ENCODE results near the gene EMC8. TPM values are rescaled to one million over a fixed set of nuclear protein-coding genes. Genes with fewer than 3 reads are reported as not detected.

EMC8 gene
- total RNA-seq, 2 donors from 2014 or later, result 32.5 to 40.1 TPM

DNA sequence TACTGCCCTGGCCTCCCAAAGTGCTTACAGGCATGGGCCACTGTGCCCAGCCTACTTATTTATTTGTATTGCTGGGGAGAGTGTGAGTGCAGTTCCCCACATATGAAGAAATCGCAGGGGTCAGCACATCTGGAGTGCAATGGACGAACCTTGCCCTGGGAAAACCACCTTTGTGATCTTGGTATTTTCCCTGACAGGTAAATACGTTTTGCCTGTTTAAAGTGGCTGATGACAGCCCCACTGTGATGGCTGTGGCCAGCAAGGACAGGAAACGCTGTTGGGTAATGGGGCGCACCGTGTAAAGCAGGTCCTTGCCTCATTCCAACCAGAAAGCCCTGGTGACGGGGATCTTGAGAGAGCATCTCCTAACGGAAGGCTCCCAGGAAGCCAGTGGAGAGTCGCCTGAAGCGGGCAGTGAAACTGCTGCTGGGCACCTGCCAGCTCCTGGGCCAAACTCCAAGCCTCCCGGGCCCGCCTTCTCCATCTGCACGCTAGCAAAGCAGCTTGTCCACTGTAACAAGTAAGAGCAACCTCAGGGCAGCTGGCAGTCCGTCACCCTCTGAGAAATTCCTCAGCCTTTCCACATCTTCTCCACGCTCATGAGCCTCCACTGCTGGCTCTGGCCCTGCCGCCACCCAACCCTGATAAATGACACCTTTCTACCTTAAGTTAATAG is 17.5 kb downstream of the EMC8 start:
- peak overlapping the region; percentile 72 for H3K4me3 Mint-ChIP-seq
- peaks cover 16% of the 10 kb centered on the region for H3K4me1 Mint-ChIP-seq
- no peaks in the 10 kb centered on the region for H3K27me3 Mint-ChIP-seq
- DNase-seq (no peak), ATAC-seq (no peak)
- H3K36me3 Mint-ChIP-seq (ENCODE audit: low read depth), result peaks cover 10% of the 10 kb centered on the region
- H3K9me3 ChIP-seq (ENCODE audit: control insufficient read depth, low read length, poor library complexity, severe bottlenecking), result no peaks in the 10 kb centered on the region
- H3K27ac Mint-ChIP-seq, result peak overlapping the region; percentile 84

DNA sequence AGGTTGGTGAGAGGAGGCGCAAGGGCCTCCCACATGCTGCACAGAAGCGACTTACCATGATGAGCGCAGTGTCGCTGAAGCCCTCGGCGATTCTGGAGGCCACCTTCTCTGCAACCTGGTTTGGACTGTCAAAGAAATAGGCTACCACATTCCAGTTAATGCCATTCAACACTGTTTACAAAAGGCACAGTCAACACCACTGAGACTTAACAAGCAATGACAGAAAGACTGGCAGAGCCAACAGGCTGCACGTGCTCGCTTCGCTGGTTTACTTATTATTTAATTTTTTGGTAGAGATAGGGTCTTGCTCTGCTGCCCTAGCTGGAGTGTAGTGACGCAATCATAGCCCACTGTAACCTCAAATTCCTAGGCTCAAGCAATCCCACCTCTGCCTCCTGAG is 18.2 kb downstream of the EMC8 start:
- H3K36me3 Mint-ChIP-seq (ENCODE audit: low read depth), result peaks cover 8% of the 10 kb centered on the region
- ATAC-seq (no peak), DNase-seq (no peak)
- H3K9me3 ChIP-seq (ENCODE audit: control insufficient read depth, low read length, poor library complexity, severe bottlenecking), result no peaks in the 10 kb centered on the region
- no peak overlapping the region for H3K4me3 Mint-ChIP-seq
- peaks cover 14% of the 10 kb centered on the region for H3K4me1 Mint-ChIP-seq
- H3K27me3 Mint-ChIP-seq, result no peaks in the 10 kb centered on the region
- no peak overlapping the region for H3K27ac Mint-ChIP-seq

DNA sequence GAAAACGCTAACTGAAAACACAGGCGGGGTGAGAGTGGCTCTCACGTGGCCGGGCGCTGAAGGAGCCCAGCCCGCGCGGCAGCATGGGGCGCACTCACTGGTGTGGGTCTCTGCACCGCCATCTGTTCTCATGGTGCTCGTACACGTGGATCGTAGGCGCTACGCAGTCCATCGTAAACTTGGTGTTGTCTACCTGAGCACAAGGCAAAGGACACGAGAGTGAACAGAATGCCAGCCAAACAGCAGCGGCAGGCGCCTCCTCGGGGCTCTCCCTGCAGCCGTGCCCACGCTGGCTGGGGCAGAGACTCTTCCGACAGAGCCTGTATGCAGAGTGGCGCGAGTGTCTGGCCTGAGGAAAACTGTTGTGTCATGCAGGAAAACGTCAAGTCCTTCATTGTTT is 19.1 kb downstream of the EMC8 start:
- Mint-ChIP-seq H3K27me3 (no peaks in the 10 kb centered on the region), H3K4me3 (no peak overlapping the region), H3K36me3 (ENCODE audit: low read depth) (peaks cover 8% of the 10 kb centered on the region), H3K4me1 (peaks cover 14% of the 10 kb centered on the region), H3K27ac (no peak overlapping the region)
- no peak for DNase-seq
- no peak for ATAC-seq
- H3K9me3 ChIP-seq (ENCODE audit: control insufficient read depth, low read length, poor library complexity, severe bottlenecking), result no peaks in the 10 kb centered on the region

DNA sequence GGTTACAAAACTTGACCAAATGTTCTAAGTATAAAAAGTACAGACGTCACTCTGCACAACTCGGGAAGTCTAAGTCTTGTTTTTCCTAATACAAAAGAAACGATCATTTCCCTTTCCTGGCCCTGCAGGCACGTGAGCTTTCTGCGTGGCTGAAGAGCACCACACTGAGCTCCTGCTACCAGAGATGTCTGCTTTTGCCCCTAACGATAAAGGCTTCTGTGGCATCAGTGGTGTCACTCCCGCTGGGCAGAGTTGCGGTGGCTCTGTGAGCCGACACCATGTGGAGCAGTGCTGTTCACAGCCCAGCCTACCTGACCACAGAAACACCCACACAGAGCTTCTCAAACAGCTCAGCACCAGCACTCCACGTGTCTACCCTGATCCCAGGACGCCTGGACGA is 20.5 kb downstream of the EMC8 start:
- H3K9me3 ChIP-seq (ENCODE audit: control insufficient read depth, low read length, poor library complexity, severe bottlenecking), result no peaks in the 10 kb centered on the region
- ATAC-seq, result no peak
- H3K27ac Mint-ChIP-seq, result no peak overlapping the region
- no peak for DNase-seq
- peaks cover 8% of the 10 kb centered on the region for H3K36me3 Mint-ChIP-seq (ENCODE audit: low read depth)
- H3K27me3 Mint-ChIP-seq, result no peaks in the 10 kb centered on the region
- no peak overlapping the region for H3K4me3 Mint-ChIP-seq
- H3K4me1 Mint-ChIP-seq, result peaks cover 14% of the 10 kb centered on the region

DNA sequence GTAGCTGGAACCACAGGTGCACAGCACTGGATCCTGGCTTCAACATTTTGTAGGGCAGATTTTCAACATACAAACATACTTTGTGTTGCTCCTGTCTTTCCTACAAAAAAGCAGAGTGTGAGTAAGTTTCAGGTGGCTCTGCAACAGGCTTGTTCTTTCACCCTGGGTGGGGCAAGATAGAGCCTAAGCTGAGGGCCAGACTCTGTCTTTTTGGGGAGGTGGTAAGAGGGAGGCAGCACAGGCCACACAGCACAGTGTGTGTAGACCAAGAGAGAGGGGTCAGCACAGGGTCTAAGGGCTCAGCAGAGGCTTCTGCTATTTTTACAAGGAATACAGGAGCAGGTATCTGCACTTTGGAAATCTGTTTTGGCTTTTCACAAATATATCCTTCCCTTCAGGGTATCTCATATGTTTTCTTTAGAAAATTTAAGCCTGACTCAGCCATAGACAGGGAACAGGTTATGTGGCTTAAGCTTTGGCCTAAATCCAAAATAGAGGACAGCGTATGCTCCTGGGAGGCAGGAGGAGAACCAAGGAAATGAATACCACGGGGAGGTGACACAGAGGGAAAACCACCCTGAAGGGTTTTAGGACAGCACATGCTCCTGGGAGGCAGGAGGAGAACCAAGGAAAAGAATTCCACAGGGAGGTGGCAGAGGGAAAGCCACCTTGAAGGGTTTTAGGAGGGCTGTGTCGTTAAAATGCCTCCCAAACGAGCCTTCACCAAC is 21.6 kb downstream of the EMC8 start:
- no peaks in the 10 kb centered on the region for H3K9me3 ChIP-seq (ENCODE audit: control insufficient read depth, low read length, poor library complexity, severe bottlenecking)
- Mint-ChIP-seq H3K4me3 (no peak overlapping the region), H3K4me1 (peaks cover 11% of the 10 kb centered on the region), H3K27ac (peak overlapping the region; percentile 68), H3K36me3 (ENCODE audit: low read depth) (peaks cover 8% of the 10 kb centered on the region), H3K27me3 (no peaks in the 10 kb centered on the region)
- ATAC-seq (no peak), DNase-seq (no peak)

GRCh38 chr16:85774811-85775210 is 24.5 kb downstream of the EMC8 start:
- H3K4me1 Mint-ChIP-seq, result peaks cover 3% of the 10 kb centered on the region
- no peaks in the 10 kb centered on the region for H3K9me3 ChIP-seq (ENCODE audit: control insufficient read depth, low read length, poor library complexity, severe bottlenecking)
- no peak overlapping the region for H3K27ac Mint-ChIP-seq
- H3K36me3 Mint-ChIP-seq (ENCODE audit: low read depth), result peaks cover 3% of the 10 kb centered on the region
- ATAC-seq, result no peak
- DNase-seq, result no peak
- no peak overlapping the region for H3K4me3 Mint-ChIP-seq
- no peaks in the 10 kb centered on the region for H3K27me3 Mint-ChIP-seq

GRCh38 chr16:85774136-85774535 is 25.2 kb downstream of the EMC8 start:
- Mint-ChIP-seq H3K36me3 (ENCODE audit: low read depth) (no peaks in the 10 kb centered on the region), H3K4me3 (no peak overlapping the region), H3K27ac (no peak overlapping the region), H3K4me1 (no peaks in the 10 kb centered on the region), H3K27me3 (no peaks in the 10 kb centered on the region)
- DNase-seq, result no peak
- no peaks in the 10 kb centered on the region for H3K9me3 ChIP-seq (ENCODE audit: control insufficient read depth, low read length, poor library complexity, severe bottlenecking)
- ATAC-seq, result no peak

GRCh38 chr16:85773044-85773443 is 26.3 kb downstream of the EMC8 start:
- Mint-ChIP-seq H3K4me1 (no peaks in the 10 kb centered on the region), H3K27ac (no peak overlapping the region), H3K36me3 (ENCODE audit: low read depth) (no peaks in the 10 kb centered on the region), H3K4me3 (no peak overlapping the region), H3K27me3 (no peaks in the 10 kb centered on the region)
- ATAC-seq (no peak), DNase-seq (no peak)
- H3K9me3 ChIP-seq (ENCODE audit: control insufficient read depth, low read length, poor library complexity, severe bottlenecking), result no peaks in the 10 kb centered on the region

DNA sequence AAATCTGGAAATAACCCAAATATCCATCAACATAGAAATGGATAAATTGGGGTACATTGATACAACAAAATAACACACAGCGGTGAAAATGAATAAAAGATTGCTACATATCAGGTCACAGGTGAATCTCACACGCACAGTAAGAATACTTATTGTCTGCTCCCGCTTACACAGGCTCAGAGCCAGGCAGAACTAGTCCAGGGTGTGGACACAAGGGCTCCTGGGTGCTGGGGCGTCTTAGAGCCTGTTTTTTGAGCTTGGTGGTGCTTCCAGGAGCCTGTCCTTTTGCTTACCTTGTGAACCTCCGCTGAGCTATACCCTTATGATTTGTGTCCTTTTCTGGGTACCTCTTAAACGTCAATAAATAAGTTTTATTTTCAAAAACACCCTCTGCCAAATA is 28.6 kb downstream of the EMC8 start:
- Mint-ChIP-seq H3K4me1 (no peaks in the 10 kb centered on the region), H3K36me3 (ENCODE audit: low read depth) (no peaks in the 10 kb centered on the region), H3K27ac (no peak overlapping the region), H3K4me3 (no peak overlapping the region), H3K27me3 (no peaks in the 10 kb centered on the region)
- no peaks in the 10 kb centered on the region for H3K9me3 ChIP-seq (ENCODE audit: control insufficient read depth, low read length, poor library complexity, severe bottlenecking)
- DNase-seq, result no peak
- no peak for ATAC-seq

DNA sequence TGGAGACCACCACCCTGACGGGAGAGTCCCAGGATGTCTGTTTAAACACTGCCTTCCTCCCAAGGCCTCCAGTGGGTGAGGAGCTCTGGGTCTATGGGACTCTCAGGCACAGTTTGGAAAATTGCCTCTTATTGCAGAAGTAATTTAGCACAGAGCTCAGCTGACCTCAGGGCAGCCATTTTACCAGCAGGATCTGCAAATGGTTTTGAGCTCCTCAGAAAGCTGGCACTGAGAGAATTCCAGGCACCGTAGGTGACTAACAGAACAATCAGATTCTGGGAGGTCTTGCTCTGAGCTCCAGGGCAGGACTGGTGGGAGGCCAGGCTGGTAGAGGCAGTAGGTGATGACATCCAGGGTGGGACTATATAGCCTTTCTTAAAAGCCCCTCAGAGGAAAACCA is 31.1 kb downstream of the EMC8 start:
- H3K9me3 ChIP-seq (ENCODE audit: control insufficient read depth, low read length, poor library complexity, severe bottlenecking), result no peaks in the 10 kb centered on the region
- peaks cover 4% of the 10 kb centered on the region for H3K27me3 Mint-ChIP-seq
- no peak overlapping the region for H3K4me3 Mint-ChIP-seq
- H3K4me1 Mint-ChIP-seq, result no peaks in the 10 kb centered on the region
- ATAC-seq (no peak), DNase-seq (no peak)
- no peaks in the 10 kb centered on the region for H3K36me3 Mint-ChIP-seq (ENCODE audit: low read depth)
- no peak overlapping the region for H3K27ac Mint-ChIP-seq

GRCh38 chr16:85767531-85767930 is 31.8 kb downstream of the EMC8 start:
- ATAC-seq (no peak), DNase-seq (no peak)
- Mint-ChIP-seq H3K4me1 (no peaks in the 10 kb centered on the region), H3K27me3 (peaks cover 9% of the 10 kb centered on the region), H3K4me3 (no peak overlapping the region), H3K36me3 (ENCODE audit: low read depth) (no peaks in the 10 kb centered on the region), H3K27ac (no peak overlapping the region)
- no peaks in the 10 kb centered on the region for H3K9me3 ChIP-seq (ENCODE audit: control insufficient read depth, low read length, poor library complexity, severe bottlenecking)

DNA sequence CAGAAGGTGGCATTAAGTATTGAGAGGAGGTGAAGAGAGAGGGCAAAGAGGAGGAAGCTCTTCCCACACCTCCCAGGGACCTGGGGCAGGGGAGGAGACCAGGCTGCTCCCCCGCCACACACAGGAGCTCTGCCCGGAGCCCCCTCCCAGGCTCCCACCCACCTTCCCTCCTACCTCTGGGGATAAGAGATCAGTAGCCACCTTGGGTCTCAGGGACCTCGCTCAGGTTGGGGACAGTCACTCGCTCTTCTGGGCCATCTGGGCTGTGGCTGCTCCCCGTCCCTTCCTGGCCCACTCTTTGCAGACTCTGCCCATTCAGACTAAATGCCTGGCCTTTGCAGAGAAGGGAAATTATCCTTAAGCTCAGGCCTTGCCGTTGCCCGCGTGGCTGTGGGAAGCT is 33.6 kb downstream of the EMC8 start:
- no peaks in the 10 kb centered on the region for H3K9me3 ChIP-seq (ENCODE audit: control insufficient read depth, low read length, poor library complexity, severe bottlenecking)
- Mint-ChIP-seq H3K36me3 (ENCODE audit: low read depth) (no peaks in the 10 kb centered on the region), H3K27me3 (peaks cover 15% of the 10 kb centered on the region), H3K4me3 (no peak overlapping the region), H3K27ac (no peak overlapping the region), H3K4me1 (peaks cover 2% of the 10 kb centered on the region)
- ATAC-seq (no peak), DNase-seq (no peak)

GRCh38 chr16:85765211-85765610 is 34.1 kb downstream of the EMC8 start:
- DNase-seq (no peak), ATAC-seq (no peak)
- no peaks in the 10 kb centered on the region for H3K9me3 ChIP-seq (ENCODE audit: control insufficient read depth, low read length, poor library complexity, severe bottlenecking)
- peaks cover 2% of the 10 kb centered on the region for H3K4me1 Mint-ChIP-seq
- H3K4me3 Mint-ChIP-seq, result no peak overlapping the region
- peaks cover 20% of the 10 kb centered on the region for H3K27me3 Mint-ChIP-seq
- no peaks in the 10 kb centered on the region for H3K36me3 Mint-ChIP-seq (ENCODE audit: low read depth)
- H3K27ac Mint-ChIP-seq, result no peak overlapping the region

GRCh38 chr16:85763616-85764015 is 35.7 kb downstream of the EMC8 start:
- no peaks in the 10 kb centered on the region for H3K9me3 ChIP-seq (ENCODE audit: control insufficient read depth, low read length, poor library complexity, severe bottlenecking)
- ATAC-seq (no peak), DNase-seq (no peak)
- peaks cover 36% of the 10 kb centered on the region for H3K27me3 Mint-ChIP-seq
- peaks cover 9% of the 10 kb centered on the region for H3K4me1 Mint-ChIP-seq
- no peak overlapping the region for H3K4me3 Mint-ChIP-seq
- no peak overlapping the region for H3K27ac Mint-ChIP-seq
- peaks cover 2% of the 10 kb centered on the region for H3K36me3 Mint-ChIP-seq (ENCODE audit: low read depth)

All from T-helper 17 cell (primary cell).